Upper lobe of right lung (tissue), 1 donor: ENCODE results near the gene MLYCD. TPM values are rescaled to one million over a fixed set of nuclear protein-coding genes. Genes with fewer than 3 reads are reported as not detected.
A peak's percentile ranks its signal among the peaks of the same experiment; 100 is the strongest.

ENCODE experiments used
- ATAC-seq: fragments of 200-7000 bp; cut with Tn5 transposase; one replicate; pipeline ENCODE4 v1.9.1; 2020; ENCODE audit warnings: mild to moderate bottlenecking, moderate library complexity
- DNase-seq: peaks from one replicate; pipeline ENCODE4 v3.0.0-alpha.2; 2020
- H3K27ac ChIP-seq: fragments of 200-600 bp; one replicate; pipeline ENCODE4 v1.8.0; 2022
- H3K27me3 ChIP-seq: fragments of 200-600 bp; one replicate; pipeline ENCODE4 v1.8.0; 2022; ENCODE audit warnings: mild to moderate bottlenecking
- H3K36me3 ChIP-seq: fragments of 200-600 bp; one replicate; pipeline ENCODE4 v1.8.0; 2022
- H3K4me1 ChIP-seq: fragments of 200-600 bp; one replicate; pipeline ENCODE4 v1.8.0; 2022
- H3K4me3 ChIP-seq: fragments of 200-600 bp; one replicate; pipeline ENCODE4 v1.8.0; 2022; ENCODE audit warnings: mild to moderate bottlenecking
- H3K9me3 ChIP-seq: fragments of 200-600 bp; one replicate; pipeline ENCODE4 v1.8.0; 2022
- intact Hi-C: fragments of 100-400 bp; cut with DNase I; formaldehyde crosslinking; loops from one replicate; pipeline ENCODE4 v1.11.0; 2022
- total RNA-seq: library from RNA; stranded (reverse); fragmentation: NEBNext Ultra II Directional; extraction: Animal tissue kit (Norgen Biotek cat#: 25700); gene quantifications from one replicate; pipeline ENCODE4 v1.2.1, GENCODE V29; 2021
- TF ChIP-seq, protein P1 (sequence below): fragments of 200-600 bp; IDR thresholded peaks from one replicate; pipeline ENCODE4 v1.8.0; 2022; ENCODE audit warnings: antibody characterized with exemption
- donor health status: DM: no; HTN: yes; CAD: no; lungs with severe emphysema.

Gene MLYCD
- total RNA-seq, 1 donor from 2014 or later = 9.7 TPM

DNA sequence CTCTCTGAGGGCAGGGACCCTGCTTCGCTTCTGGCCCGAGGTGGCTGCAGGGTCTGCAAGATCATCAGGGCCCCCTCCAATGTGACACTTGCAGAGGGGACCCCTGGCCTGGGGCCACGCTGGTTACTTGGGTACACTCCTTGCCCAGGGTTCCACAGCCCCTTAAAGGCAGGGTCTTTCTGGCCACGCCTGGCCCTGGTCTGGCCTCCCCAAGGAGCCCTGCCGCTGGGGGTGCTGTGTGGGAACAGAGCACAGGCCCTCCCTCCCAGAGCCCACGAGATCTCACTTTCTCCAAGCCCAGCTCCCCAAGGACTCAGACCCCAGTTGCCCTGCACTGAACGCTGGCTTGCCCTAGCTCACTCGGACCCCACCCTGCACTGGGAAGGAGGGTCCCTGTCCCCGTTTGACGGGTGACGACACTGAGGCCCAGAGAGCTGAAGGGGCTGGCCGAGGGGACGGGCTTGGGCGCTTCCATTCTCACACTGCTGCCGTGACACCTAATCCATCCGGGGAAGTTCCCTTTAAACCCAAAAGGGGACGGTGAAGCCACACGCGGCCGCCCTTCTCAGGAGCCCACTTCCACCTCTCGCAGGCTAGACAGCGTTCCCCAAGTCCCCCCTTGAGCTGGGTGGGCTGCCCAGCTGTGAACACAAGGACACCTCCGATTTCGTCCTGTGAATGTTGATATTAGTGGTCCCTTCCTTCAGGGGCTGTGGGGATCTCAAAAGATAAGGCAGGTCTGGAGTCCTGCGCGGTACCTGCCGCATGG lies 27.2 kb downstream of the MLYCD start:
- Histone ChIP-seq H3K36me3 (no peaks in the 10 kb centered on the region), H3K27me3 (no peaks in the 10 kb centered on the region), H3K4me3 (no peak overlapping the region), H3K27ac (no peak overlapping the region), H3K9me3 (no peaks in the 10 kb centered on the region), H3K4me1 (no peaks in the 10 kb centered on the region)
- peak; percentile 63 for DNase-seq
- TF ChIP-seq, protein P1, sequence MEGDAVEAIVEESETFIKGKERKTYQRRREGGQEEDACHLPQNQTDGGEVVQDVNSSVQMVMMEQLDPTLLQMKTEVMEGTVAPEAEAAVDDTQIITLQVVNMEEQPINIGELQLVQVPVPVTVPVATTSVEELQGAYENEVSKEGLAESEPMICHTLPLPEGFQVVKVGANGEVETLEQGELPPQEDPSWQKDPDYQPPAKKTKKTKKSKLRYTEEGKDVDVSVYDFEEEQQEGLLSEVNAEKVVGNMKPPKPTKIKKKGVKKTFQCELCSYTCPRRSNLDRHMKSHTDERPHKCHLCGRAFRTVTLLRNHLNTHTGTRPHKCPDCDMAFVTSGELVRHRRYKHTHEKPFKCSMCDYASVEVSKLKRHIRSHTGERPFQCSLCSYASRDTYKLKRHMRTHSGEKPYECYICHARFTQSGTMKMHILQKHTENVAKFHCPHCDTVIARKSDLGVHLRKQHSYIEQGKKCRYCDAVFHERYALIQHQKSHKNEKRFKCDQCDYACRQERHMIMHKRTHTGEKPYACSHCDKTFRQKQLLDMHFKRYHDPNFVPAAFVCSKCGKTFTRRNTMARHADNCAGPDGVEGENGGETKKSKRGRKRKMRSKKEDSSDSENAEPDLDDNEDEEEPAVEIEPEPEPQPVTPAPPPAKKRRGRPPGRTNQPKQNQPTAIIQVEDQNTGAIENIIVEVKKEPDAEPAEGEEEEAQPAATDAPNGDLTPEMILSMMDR = no peak
- intact Hi-C loops = no loop called here
- no peak for ATAC-seq

DNA sequence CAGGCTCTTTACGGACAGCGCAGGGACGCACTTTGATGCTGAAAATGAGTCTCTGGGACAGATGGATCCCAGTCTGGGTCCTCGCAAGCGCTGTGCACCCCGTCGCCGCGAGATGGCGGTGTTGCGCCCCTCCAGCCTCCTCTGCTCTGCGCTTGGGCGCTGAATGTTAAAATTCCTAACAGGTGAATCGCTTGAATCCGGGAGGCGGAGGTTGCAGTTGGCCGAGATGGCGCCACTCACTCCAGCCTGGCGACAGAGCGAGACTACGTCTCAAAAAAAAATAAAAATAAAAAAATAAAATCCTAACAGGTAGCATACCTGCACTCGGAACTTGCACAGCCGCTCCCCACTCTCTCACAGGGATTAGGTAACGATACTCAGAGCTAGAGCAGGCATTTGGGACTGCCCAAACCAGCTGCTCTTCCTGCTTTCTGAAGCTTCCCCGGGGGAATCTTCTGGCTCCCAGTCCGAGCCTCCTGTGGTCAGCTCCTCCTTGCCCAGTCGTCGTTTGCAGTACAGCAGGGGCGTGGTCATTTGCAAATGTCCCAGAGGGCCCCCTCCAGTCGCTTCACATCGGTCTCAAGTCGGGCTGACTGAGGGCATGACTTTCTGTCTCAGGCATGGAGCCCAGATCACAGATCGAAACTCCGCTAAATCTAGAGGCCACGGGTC lies 27.9 kb downstream of the MLYCD start:
- no peaks in the 10 kb centered on the region for H3K4me1 ChIP-seq
- H3K27me3 ChIP-seq = no peaks in the 10 kb centered on the region
- H3K27ac ChIP-seq = peak overlapping the region; percentile 73
- no peaks in the 10 kb centered on the region for H3K36me3 ChIP-seq
- DNase-seq (peak; percentile 91), ATAC-seq (peak; percentile 91)
- no peak overlapping the region for H3K4me3 ChIP-seq
- intact Hi-C loops = no loop called here
- TF ChIP-seq, protein P1 = peak; percentile 94
- H3K9me3 ChIP-seq = no peaks in the 10 kb centered on the region

DNA sequence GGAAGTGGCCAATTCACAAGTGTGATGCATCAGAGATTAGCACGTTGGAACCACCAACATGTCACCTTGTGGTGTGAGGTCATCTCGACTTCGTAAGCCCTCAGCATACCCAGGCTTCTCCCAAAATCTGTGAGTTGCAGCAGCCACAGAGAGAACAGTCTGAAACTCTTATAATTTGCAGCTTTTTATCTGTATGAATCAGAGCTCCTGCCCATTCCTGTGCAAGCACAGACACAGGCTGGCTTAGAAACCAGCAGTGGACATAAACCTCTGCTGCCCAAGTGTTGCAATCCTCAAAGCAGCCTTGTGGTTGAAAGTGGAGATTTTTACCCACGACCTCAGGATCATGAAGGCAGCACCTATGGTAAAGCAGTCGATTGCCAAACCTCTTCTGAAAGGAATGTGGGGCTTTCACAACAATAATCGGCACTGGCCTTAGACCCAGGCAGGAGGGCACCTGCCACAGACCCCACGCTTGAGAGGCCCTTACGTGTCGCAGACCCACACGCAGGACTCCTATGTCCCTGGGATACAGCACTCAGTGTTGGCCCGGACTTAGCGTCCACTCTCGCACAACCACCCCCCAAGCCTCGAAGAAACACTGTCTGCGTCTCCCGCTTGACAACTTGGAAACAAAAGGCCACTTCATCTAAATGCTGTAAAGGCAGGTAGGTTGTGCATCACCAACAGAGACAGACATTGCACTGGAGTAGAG lies 29.6 kb downstream of the MLYCD start:
- no peak for ATAC-seq
- no peak for DNase-seq
- TF ChIP-seq, protein P1 = no peak
- Histone ChIP-seq H3K36me3 (no peaks in the 10 kb centered on the region), H3K9me3 (no peaks in the 10 kb centered on the region), H3K4me3 (no peak overlapping the region), H3K27ac (no peak overlapping the region), H3K4me1 (no peaks in the 10 kb centered on the region), H3K27me3 (no peaks in the 10 kb centered on the region)
- intact Hi-C loops = no loop called here

DNA sequence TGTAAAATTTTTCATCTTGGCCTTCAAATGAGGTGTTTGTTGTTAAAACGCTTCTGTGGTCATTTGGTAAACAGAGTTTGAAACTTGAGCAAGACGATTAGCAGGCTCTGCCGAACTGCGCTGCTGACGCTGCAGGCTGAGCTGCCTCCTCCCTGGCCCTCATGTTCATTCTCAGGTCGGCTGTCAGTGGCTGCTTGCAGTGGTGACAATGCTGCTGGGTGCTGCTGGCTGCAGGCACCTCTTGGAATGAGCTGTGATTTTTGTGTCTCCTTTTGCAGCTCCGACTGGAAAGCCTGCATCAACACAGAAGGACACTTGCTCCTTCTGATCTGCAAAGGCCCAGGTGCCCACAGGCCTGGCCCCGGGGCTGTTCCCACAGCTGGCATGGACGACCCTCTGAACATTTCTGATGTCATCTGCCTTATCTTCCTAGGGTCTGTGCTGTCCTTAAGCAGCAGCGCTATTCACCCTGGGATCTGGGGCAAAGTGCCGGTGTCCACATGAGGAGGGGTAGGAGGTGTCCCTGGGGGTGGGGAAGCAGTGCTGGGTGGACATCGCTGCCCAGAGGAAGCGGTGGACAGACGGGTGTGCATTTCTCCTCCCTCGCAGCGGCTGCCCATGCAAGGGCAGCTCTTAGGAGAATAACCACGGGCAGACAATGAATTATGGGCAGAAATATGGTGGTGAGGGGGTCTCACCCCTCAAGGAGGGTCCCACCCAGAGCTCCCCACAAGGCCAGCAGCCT lies 31.1 kb downstream of the MLYCD start:
- DNase-seq = no peak
- no peak overlapping the region for H3K4me3 ChIP-seq
- H3K9me3 ChIP-seq = no peaks in the 10 kb centered on the region
- no peaks in the 10 kb centered on the region for H3K4me1 ChIP-seq
- H3K27ac ChIP-seq = no peak overlapping the region
- H3K27me3 ChIP-seq = no peaks in the 10 kb centered on the region
- H3K36me3 ChIP-seq = no peaks in the 10 kb centered on the region
- intact Hi-C loops = no loop called here
- no peak for ATAC-seq
- TF ChIP-seq, protein P1 = no peak

DNA sequence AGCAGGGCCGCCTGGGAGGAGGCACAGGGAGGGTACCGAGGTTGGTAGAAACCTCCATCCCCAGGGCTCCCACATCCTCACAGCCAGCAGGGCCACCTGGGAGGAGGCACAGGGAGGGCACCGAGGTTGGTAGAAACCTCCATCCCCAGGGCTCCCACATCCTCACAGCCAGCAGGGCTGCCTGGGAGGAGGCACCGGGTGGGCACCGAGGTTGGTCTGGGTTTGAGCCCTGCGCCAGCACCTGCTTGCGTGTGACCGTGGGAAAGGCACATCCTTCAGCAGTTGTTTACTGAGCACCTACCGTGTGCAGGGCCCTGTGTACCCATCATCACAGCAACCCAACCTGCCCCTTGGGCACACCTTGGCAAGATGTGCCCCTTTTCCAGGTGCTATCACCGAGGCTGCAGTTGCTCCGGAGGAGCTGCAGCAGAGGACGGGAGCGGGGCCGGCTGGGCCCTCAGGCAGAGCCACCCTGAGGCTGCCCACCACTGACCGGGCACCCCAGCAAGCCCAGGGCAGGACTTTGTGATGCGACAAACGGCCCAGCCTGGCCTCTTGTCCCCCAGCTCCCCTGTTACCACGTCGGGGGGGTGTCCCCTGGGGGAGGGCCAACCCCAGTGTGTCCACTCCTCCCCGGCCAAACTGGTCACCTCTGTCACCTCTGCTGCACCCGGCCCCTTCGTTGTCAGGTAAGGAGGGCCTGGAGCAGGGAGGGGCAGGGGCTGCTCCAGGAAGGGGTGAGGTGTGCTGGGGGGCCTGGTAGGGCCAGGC lies 32.0 kb downstream of the MLYCD start:
- no peaks in the 10 kb centered on the region for H3K9me3 ChIP-seq
- no peak for DNase-seq
- TF ChIP-seq, protein P1 = no peak
- no peak overlapping the region for H3K27ac ChIP-seq
- no peaks in the 10 kb centered on the region for H3K36me3 ChIP-seq
- intact Hi-C loops = no loop called here
- ATAC-seq = no peak
- no peaks in the 10 kb centered on the region for H3K4me1 ChIP-seq
- no peak overlapping the region for H3K4me3 ChIP-seq
- no peaks in the 10 kb centered on the region for H3K27me3 ChIP-seq
